A549 (cell line): ENCODE measurements around the gene NTNG2. TPM values are rescaled to one million over a fixed set of nuclear protein-coding genes. Genes with fewer than 3 reads are reported as not detected.

Experiments
- ATAC-seq, 2 experiments: fragments of 200-7000 bp in 1 of 2; fragments of >200 bp in 1 of 2; cut with Nextera tagmentation in 1 of 2; cut with Tn5 transposase in 1 of 2; 3 replicates each; pipeline versions ENCODE4 v1.8.0 to v1.9.1; 2018 to 2020; ENCODE audit warnings: mild to moderate bottlenecking in 1 of 2, moderate library complexity in 1 of 2
- CTCF ChIA-PET: fragments of 300-600 bp; sonication (Branson Sonifier 250); formaldehyde crosslinking; extraction: SDS; loops from one replicate; lab custom pipeline; 2021; ENCODE audit warnings: antibody characterized with exemption, inconsistent platforms; lab: Yijun Ruan, JAX
- POLR2A ChIA-PET: fragments of 350-600 bp; formaldehyde crosslinking; extraction: SDS; loops from one replicate; lab custom pipeline; 2021; ENCODE audit warnings: antibody characterized with exemption, inconsistent platforms; lab: Yijun Ruan, JAX
- DNase-seq, 2 experiments: peaks; one replicate each; pipeline versions ENCODE4 v3.0.0 to v3.0.0-alpha.2; 2011 to 2016; ENCODE audit warnings: low read depth in 1 of 2, low spot score in 1 of 2
- FAIRE-seq: peaks from 2 replicates; lab custom pipeline; 2011; peaks lifted over from hg19 to GRCh38; lab: Jason Lieb, UNC
- H3K27ac ChIP-seq, 2 experiments: fragments of >200 bp; sonication (Bioruptor Twin); formaldehyde crosslinking; 3 replicates each; pipeline ENCODE4 v1.5.1; 2016 to 2017
- H3K4me1 ChIP-seq: fragments of >200 bp; sonication (Bioruptor Twin); formaldehyde crosslinking; 3 replicates; pipeline ENCODE4 v1.6.1; 2016
- H3K4me2 ChIP-seq: fragments of >200 bp; sonication (Bioruptor Twin); formaldehyde crosslinking; 3 replicates; pipeline ENCODE4 v1.6.1; 2016
- H3K4me3 ChIP-seq: fragments of >200 bp; sonication (Bioruptor Twin); formaldehyde crosslinking; 3 replicates; pipeline ENCODE4 v1.5.1; 2016
- H3K9me3 ChIP-seq: fragments of >200 bp; sonication (Bioruptor Twin); formaldehyde crosslinking; 3 replicates; pipeline ENCODE4 v1.6.1; 2016
- BHLHE40 ChIP-seq: IDR thresholded peaks from 2 replicates; pipeline ENCODE4 v1.6.1; 2012; ENCODE audit warnings: low read depth, low read length, inconsistent platforms
- CBX8 ChIP-seq: fragments of 200-600 bp; sonication (generic); IDR thresholded peaks from 2 replicates; pipeline ENCODE4 v1.6.1; 2016
- CHD4 ChIP-seq: fragments of 200-600 bp; sonication (generic); IDR thresholded peaks from 2 replicates; pipeline ENCODE4 v1.6.1; 2016; ENCODE audit warnings: antibody characterized with exemption, mild to moderate bottlenecking, borderline replicate concordance
- EHF ChIP-seq: fragments of 250-450 bp; sonication (Bioruptor Pico); IDR thresholded peaks from 2 replicates; pipeline ENCODE4 v1.5.0; 2020; ENCODE audit warnings: mild to moderate bottlenecking
- EP300 ChIP-seq, 2 experiments: fragments of >200 bp; sonication (Bioruptor Twin); formaldehyde crosslinking; IDR thresholded peaks; 2 replicates in 1 of 2; 3 replicates in 1 of 2; pipeline ENCODE4 v1.6.1; 2016 to 2017
- FOSB ChIP-seq: fragments of 250-450 bp; sonication (Bioruptor Pico); IDR thresholded peaks from 2 replicates; pipeline ENCODE4 v1.5.0; 2020; ENCODE audit warnings: mild to moderate bottlenecking, moderate library complexity
- FOXS1 ChIP-seq: fragments of 250-450 bp; sonication (Bioruptor Pico); IDR thresholded peaks from 2 replicates; pipeline ENCODE4 v1.5.0; 2020; ENCODE audit warnings: mild to moderate bottlenecking, moderate library complexity
- HOXB13 ChIP-seq: fragments of 250-450 bp; sonication (Bioruptor Pico); IDR thresholded peaks from 2 replicates; pipeline ENCODE4 v1.5.0; 2020; ENCODE audit warnings: low read depth, mild to moderate bottlenecking, moderate library complexity
- HOXB5 ChIP-seq: fragments of 250-450 bp; sonication (Bioruptor Pico); IDR thresholded peaks from 2 replicates; pipeline ENCODE4 v1.5.0; 2020; ENCODE audit warnings: mild to moderate bottlenecking, moderate library complexity
- MAZ ChIP-seq: fragments of 150-350 bp; IDR thresholded peaks from 2 replicates; pipeline ENCODE4 v1.6.1; 2014; ENCODE audit warnings: antibody characterized with exemption, low read depth, low read length, borderline replicate concordance
- MYC ChIP-seq: IDR thresholded peaks from 2 replicates; pipeline ENCODE4 v1.6.1; 2012; ENCODE audit warnings: mild to moderate bottlenecking, inconsistent platforms, low read length, improper control_type of control experiment, borderline replicate concordance
- POLR2A ChIP-seq: IDR thresholded peaks from 2 replicates; pipeline ENCODE4 v1.6.1; 2012; ENCODE audit warnings: mild to moderate bottlenecking, low read length
- POLR2AphosphoS2 ChIP-seq: conservative IDR thresholded peaks from 2 replicates; pipeline ENCODE4 v1.6.1; 2012; ENCODE audit warnings: low read length, improper control_type of control experiment, inconsistent platforms
- RCOR1 ChIP-seq: fragments of 150-350 bp; IDR thresholded peaks from 2 replicates; pipeline ENCODE4 v1.6.1; 2014; ENCODE audit warnings: antibody characterized with exemption, low read length, low read depth
- RNF2 ChIP-seq: fragments of 200-600 bp; sonication (generic); IDR thresholded peaks from 2 replicates; pipeline ENCODE4 v1.6.1; 2016; ENCODE audit warnings: low read depth, mild to moderate bottlenecking, antibody characterized with exemption, moderate library complexity, borderline replicate concordance
- SREBF2 ChIP-seq: fragments of 450-650 bp; IDR thresholded peaks from 2 replicates; pipeline ENCODE4 v1.6.1; 2014; ENCODE audit warnings: mild to moderate bottlenecking, moderate library complexity
- TFCP2L1 ChIP-seq: fragments of 250-450 bp; sonication (Bioruptor Pico); IDR thresholded peaks from 2 replicates; pipeline ENCODE4 v1.5.0; 2021; ENCODE audit warnings: mild to moderate bottlenecking
- ZC3H11A ChIP-seq: fragments of 450-650 bp; IDR thresholded peaks from 2 replicates; pipeline ENCODE4 v1.6.1; 2014; ENCODE audit warnings: antibody characterized with exemption, mild to moderate bottlenecking
- ZFP36 ChIP-seq: fragments of 450-650 bp; IDR thresholded peaks from 2 replicates; pipeline ENCODE4 v1.6.1; 2014; ENCODE audit warnings: borderline replicate concordance; ENCODE audit not compliant: partially characterized antibody
- ZNF302 ChIP-seq: fragments of 250-450 bp; sonication (Bioruptor Pico); IDR thresholded peaks from 2 replicates; pipeline ENCODE4 v1.9.0; 2021; ENCODE audit warnings: inconsistent platforms, mild to moderate bottlenecking, moderate library complexity
- WGBS: methylation state at CpG from one replicate; pipeline ENCODE4 v1.1.6; 2017; ENCODE audit errors: missing lambda C conversion rate; 5-methylcytosine and 5-hydroxymethylcytosine counted together
- polyA plus RNA-seq, 4 experiments: library from polyadenylated mRNA; depleted of rRNA in 3 of 4; stranded (reverse); fragments of >200 nt; fragmentation: RNase III in 1 of 4; extraction: RNeasy Plus Mini Kit Qiagen cat#74134 plus additional on column Dnase treatment in 1 of 4; gene quantifications; 2 replicates in 3 of 4; 3 replicates in 1 of 4; pipeline ENCODE4 v1.2.3, GENCODE V29; 2011 to 2017
- TF ChIP-seq, protein P1 (sequence below): fragments of >200 bp; sonication (Bioruptor Twin); formaldehyde crosslinking; IDR thresholded peaks from 3 replicates; pipeline ENCODE4 v1.6.1; 2016
- TF ChIP-seq, protein P2 (sequence below): fragments of 450-650 bp; IDR thresholded peaks from 2 replicates; pipeline ENCODE4 v1.6.1; 2014; ENCODE audit warnings: antibody characterized with exemption
- TF ChIP-seq, protein P3 (sequence below): IDR thresholded peaks from 2 replicates; pipeline ENCODE4 v1.6.1; 2012

The NTNG2 gene
- polyA plus RNA-seq, 2 of the 4 experiments (the other 2 are of a cell fraction): 0.52 to 1.0 TPM

DNA sequence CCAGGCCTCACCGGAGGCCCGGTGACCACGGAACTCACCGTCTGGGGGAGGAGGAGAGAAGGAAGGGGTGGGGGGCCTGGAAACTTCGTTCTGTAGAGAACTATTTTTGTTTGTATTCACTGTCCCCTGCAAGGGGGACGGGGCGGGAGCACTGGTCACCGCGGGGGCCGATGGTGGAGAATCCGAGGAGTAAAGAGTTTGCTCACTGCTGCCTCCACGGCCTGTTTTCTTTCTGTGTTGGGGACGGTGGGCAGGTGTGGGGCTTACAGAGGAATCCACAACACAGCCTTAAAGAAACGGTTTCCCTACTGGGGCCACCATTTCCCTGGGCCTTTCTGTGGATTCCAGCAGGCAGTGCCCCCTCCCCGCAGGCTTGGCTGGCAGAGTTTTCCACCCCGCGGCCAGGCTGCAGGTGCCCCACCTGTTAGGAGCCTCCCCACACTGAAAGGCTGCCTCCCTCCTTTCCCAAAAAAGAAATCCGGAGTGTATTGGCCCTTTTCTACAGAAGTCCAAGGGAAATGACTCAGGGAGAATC, 80.8 kb downstream of the NTNG2 start:
- CTCF ChIA-PET: interaction anchor here (1.8 kb wide), 1 partner anchor 480 kb away, joined by 6 read pairs; no protein-coding TSS in a partner anchor
- Histone ChIP-seq H3K4me3 (peak overlapping the region; percentile 78), H3K4me1 (peaks cover 12% of the 10 kb centered on the region; the same call in 2 of the 3 replicates), H3K9me3 (no peaks in the 10 kb centered on the region)
- 74% methylated on average over 18 of the region's 18 CpGs for WGBS
- FAIRE-seq (no peak), ATAC-seq (no peak)
- TF ChIP-seq MYC (no peak), CHD4 (no peak), TFCP2L1 (CRISPR knock-in tag) (no peak), ZC3H11A (no peak), RNF2 (no peak)
- TF ChIP-seq, protein P1, sequence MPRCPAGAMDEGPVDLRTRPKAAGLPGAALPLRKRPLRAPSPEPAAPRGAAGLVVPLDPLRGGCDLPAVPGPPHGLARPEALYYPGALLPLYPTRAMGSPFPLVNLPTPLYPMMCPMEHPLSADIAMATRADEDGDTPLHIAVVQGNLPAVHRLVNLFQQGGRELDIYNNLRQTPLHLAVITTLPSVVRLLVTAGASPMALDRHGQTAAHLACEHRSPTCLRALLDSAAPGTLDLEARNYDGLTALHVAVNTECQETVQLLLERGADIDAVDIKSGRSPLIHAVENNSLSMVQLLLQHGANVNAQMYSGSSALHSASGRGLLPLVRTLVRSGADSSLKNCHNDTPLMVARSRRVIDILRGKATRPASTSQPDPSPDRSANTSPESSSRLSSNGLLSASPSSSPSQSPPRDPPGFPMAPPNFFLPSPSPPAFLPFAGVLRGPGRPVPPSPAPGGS: no peak
- TF ChIP-seq, all 56 proteins: peak for 0
- Histone ChIP-seq H3K4me2 (peak overlapping the region; percentile 100), H3K27ac (peak overlapping the region in 1 of 2 experiments; percentile 79; a peak in 2 of 6 replicates)
- POLR2A ChIA-PET: no interaction called here
- no peak for DNase-seq

DNA sequence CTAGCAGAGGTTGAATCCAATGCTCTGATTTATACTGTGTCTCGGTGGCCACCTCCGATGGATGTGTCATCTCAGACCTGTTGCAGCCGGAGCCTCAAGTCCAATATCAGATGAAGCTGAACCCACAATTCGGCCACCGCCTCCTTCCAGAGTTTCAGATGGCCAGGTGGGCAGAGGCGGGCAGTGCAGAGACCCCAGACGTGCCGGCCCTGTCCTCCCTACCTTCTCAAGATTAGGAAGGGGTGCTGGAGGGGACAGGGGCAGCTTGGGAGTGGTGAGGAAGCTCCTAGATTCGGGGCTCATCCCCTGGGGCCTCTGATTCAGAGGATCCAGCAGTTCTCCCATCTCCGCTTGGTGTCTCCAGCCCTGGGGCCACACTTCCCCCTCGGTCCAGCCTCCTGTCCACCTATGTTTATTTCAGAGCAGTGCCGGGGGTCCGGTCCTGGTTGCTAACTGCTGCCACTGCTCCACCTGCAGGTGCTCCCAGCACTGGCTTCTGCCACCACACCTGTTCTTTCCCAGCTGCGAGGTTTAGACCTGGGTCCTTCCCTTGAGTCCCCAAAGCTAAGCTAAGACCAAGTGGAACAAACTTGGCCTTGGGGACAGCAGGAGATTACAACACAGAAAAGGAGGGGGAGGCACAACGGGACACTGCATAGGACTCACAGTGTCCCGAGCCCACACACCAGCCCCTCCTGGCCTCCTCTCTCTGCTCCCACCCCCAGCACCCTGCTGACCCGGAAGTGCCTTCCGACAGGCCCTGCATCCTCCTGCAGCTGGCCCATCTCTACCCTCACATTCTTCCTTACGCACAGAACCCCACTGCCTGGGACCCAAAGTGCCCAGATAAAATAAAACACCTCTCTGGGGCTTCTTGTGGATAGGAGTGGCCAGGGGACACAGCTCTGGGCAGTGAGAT, 81.6 kb downstream of the NTNG2 start:
- CTCF ChIA-PET: interaction anchor here (0.6 to 10.0 kb wide), 6 partner anchors 6 to 487 kb away, joined by 3 to 133 read pairs (median 5); no protein-coding TSS in a partner anchor
- ATAC-seq: no peak

More for the DNA sequence above, 81.6 kb downstream of the NTNG2 start:
- TF ChIP-seq, protein P2, sequence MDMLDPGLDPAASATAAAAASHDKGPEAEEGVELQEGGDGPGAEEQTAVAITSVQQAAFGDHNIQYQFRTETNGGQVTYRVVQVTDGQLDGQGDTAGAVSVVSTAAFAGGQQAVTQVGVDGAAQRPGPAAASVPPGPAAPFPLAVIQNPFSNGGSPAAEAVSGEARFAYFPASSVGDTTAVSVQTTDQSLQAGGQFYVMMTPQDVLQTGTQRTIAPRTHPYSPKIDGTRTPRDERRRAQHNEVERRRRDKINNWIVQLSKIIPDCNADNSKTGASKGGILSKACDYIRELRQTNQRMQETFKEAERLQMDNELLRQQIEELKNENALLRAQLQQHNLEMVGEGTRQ: no peak
- TF ChIP-seq, protein P1: no peak
- TF ChIP-seq, protein P3, sequence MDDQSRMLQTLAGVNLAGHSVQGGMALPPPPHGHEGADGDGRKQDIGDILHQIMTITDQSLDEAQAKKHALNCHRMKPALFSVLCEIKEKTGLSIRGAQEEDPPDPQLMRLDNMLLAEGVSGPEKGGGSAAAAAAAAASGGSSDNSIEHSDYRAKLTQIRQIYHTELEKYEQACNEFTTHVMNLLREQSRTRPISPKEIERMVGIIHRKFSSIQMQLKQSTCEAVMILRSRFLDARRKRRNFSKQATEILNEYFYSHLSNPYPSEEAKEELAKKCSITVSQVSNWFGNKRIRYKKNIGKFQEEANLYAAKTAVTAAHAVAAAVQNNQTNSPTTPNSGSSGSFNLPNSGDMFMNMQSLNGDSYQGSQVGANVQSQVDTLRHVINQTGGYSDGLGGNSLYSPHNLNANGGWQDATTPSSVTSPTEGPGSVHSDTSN: no peak
- TF ChIP-seq RCOR1 (no peak), EHF (no peak), EP300 (IDR thresholded peaks at IDR 0.05) (no peak), FOSB (CRISPR knock-in tag) (no peak), BHLHE40 (no peak), POLR2AphosphoS2 (no peak), MAZ (no peak), FOXS1 (CRISPR knock-in tag) (no peak), SREBF2 (no peak), ZNF302 (CRISPR knock-in tag) (no peak), HOXB13 (CRISPR knock-in tag) (no peak), HOXB5 (no peak), POLR2A (no peak), ZFP36 (no peak), CBX8 (no peak)
- WGBS: 89% methylated on average over 18 of the region's 19 CpGs
- Histone ChIP-seq H3K27ac (no peak overlapping the region), H3K4me1 (peaks cover 8% of the 10 kb centered on the region; the same call in 1 of the 3 replicates), H3K9me3 (no peaks in the 10 kb centered on the region), H3K4me2 (no peak overlapping the region), H3K4me3 (no peak overlapping the region)
- FAIRE-seq (no peak), DNase-seq (no peak)
- POLR2A ChIA-PET: no interaction called here
